SH-SY5Y (cell line): ENCODE results near the gene PRLH.

ENCODE experiments used
- GATA2 ChIP-seq: IDR thresholded peaks from 2 replicates; pipeline ENCODE4 v1.6.1; 2011; ENCODE audit warnings: mild to moderate bottlenecking, low read depth, low read length
- GATA3 ChIP-seq: IDR thresholded peaks from 2 replicates; pipeline ENCODE4 v1.6.1; 2011; ENCODE audit warnings: low read depth, mild to moderate bottlenecking, low read length, moderate library complexity

Gene PRLH

GRCh38 chr2:237566401-237567235 lies at the start of gene PRLH:
PRLH (plus strand) TSS chr2:237566574; CDS start chr2:237566574, 0 bp downstream.
- TF ChIP-seq GATA2: no peak
- TF ChIP-seq GATA3: no peak

GRCh38 chr2:237517163-237517562 lies 49.2 kb upstream of the PRLH start:
- TF ChIP-seq GATA3 (no peak), GATA2 (no peak)

- TF ChIP-seq GATA3 (no peak), GATA2 (no peak)
Measured at GRCh38 chr2:237517990-237518389, 48.4 kb upstream of the PRLH start.

- TF ChIP-seq GATA3 (no peak), GATA2 (no peak)
Measured at GRCh38 chr2:237519506-237520245, 46.7 kb upstream of the PRLH start.

GRCh38 chr2:237520290-237520689 lies 46.1 kb upstream of the PRLH start:
- no peak for TF ChIP-seq GATA3
- TF ChIP-seq GATA2: no peak

DNA sequence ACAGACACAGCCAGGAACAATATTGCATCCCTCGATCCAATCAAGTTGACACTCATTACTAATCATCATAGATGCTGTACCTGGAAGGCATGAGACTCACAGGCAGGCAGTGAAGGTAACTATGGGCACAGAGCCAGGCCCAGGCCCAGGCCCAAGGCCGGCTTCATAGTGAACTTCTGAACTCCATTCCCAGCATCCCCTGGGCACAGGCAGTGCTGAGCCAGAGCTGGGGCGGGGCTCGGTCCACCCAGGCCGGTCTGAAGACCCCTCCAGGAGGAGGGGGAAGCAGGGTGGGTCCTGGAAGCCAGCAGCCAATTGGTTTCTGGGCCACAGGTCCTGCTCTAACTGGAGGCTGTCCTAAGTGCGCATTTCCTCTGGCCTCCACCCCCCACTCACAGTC lies 41.7 kb upstream of the PRLH start:
- no peak for TF ChIP-seq GATA3
- TF ChIP-seq GATA2: no peak

- TF ChIP-seq GATA3 (no peak), GATA2 (no peak)
Measured at GRCh38 chr2:237525559-237526157, 40.7 kb upstream of the PRLH start.

DNA sequence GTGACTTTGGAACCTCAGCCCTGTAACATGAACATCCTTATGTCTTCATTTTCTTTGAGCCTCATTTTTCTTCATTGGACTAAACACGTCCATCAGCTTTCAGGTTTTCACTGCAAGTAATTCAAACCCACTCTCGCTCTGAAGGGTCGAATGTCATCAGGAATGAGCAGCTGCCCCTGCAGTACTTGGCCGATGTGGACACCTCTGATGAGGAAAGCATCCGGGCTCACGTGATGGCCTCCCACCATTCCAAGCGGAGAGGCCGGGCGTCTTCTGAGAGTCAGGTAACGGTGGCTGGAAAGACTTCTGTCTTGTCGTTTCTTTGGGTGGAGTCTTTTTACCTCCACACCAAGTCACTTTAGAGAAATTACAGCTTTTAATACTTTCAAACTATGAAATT lies 39.1 kb upstream of the PRLH start:
- no peak for TF ChIP-seq GATA3
- TF ChIP-seq GATA2: no peak

DNA sequence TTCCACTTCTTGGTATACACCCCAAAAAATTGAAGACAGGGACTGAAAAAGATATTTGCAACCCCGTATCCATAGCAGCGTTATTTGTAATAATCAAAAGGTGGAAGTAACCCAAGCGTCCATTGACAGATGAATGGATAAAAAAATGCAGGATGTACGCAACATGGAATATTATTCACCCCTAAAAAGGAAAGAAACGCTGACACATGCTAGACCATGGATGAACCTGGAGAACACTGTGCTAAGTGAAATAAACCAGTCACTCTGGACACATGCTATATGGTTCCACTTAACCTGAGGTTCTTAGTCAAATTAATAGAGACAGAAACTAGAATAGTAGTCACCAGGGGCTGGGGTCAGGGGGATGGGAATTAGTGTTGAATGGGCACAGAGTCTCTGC lies 38.6 kb upstream of the PRLH start:
- TF ChIP-seq GATA3 (no peak), GATA2 (no peak)

GRCh38 chr2:237529452-237530402 lies 36.6 kb upstream of the PRLH start:
- TF ChIP-seq GATA3: no peak
- TF ChIP-seq GATA2: no peak

- TF ChIP-seq GATA2 (no peak), GATA3 (no peak)
Measured at GRCh38 chr2:237530472-237531433, 35.6 kb upstream of the PRLH start.

GRCh38 chr2:237532160-237532559 lies 34.2 kb upstream of the PRLH start:
- TF ChIP-seq GATA3: no peak
- TF ChIP-seq GATA2: no peak
